ENCODE measurements around the gene CDH4.

DNA sequence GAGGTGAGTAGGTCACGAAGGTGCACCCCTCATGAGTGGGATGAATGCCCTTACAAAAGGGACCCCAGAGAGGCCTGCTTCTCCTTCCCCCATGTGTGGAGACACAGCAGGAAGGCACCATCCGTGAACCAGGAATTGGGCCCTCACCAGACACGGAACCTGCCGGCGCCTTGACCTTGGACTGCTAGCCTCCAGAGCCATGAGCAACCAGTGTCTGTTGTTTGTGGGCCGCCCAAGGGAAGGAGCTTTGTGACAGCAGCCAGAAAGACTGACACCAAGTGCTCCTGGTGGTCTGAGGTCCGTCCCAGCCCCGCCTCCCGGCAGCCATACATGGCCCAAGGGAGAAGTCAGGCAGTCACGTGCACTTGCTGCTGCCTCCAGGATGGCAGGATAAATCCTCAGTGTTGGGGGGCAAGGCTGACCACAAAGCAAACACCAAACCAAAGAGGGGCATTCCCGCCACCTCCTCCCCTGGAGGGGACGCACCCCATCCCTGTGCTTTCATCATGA lies 29.3 kb downstream of the CDH4 start:
- TF ChIP-seq, protein P1, sequence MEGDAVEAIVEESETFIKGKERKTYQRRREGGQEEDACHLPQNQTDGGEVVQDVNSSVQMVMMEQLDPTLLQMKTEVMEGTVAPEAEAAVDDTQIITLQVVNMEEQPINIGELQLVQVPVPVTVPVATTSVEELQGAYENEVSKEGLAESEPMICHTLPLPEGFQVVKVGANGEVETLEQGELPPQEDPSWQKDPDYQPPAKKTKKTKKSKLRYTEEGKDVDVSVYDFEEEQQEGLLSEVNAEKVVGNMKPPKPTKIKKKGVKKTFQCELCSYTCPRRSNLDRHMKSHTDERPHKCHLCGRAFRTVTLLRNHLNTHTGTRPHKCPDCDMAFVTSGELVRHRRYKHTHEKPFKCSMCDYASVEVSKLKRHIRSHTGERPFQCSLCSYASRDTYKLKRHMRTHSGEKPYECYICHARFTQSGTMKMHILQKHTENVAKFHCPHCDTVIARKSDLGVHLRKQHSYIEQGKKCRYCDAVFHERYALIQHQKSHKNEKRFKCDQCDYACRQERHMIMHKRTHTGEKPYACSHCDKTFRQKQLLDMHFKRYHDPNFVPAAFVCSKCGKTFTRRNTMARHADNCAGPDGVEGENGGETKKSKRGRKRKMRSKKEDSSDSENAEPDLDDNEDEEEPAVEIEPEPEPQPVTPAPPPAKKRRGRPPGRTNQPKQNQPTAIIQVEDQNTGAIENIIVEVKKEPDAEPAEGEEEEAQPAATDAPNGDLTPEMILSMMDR (conservative IDR thresholded peaks at IDR 0.05) = no peak
- no peak for TF ChIP-seq ZFX (IDR thresholded peaks at IDR 0.05)

All from C4-2B (cell line).